HepG2 (cell line): ENCODE measurements around the gene RPL41. TPM values are rescaled to one million over a fixed set of nuclear protein-coding genes. Genes with fewer than 3 reads are reported as not detected.

Experiments
- ATAC-seq: fragments of 200-7000 bp; cut with Tn5 transposase; 3 replicates; pipeline ENCODE4 v1.9.1; 2020; ENCODE audit warnings: mild to moderate bottlenecking, moderate library complexity
- BruUV-seq: library from RNA; stranded (reverse); fragments of 400-500 nt; replicated peaks from 2 replicates; lab custom pipeline; 2021; lab: Mats Ljungman, UMichigan
- CTCF ChIA-PET: fragments of 300-600 bp; formaldehyde crosslinking; extraction: SDS; loops from one replicate; lab custom pipeline; 2021; ENCODE audit warnings: low total read pairs, inconsistent platforms, low intra/inter-chr PET ratio; lab: Yijun Ruan, JAX
- POLR2A ChIA-PET: fragments of 350-600 bp; sonication (Branson Sonifier 250); formaldehyde crosslinking; loops from one replicate; lab custom pipeline; 2020; ENCODE audit warnings: antibody characterized with exemption, inconsistent platforms; lab: Yijun Ruan, JAX
- DNase-seq: peaks from one replicate; pipeline ENCODE4 v3.0.0-alpha.2; 2015; ENCODE audit warnings: low spot score
- FAIRE-seq: peaks from 3 replicates; lab custom pipeline; 2011; peaks lifted over from hg19 to GRCh38; lab: Jason Lieb, UNC
- H2AFZ ChIP-seq: one replicate; pipeline ENCODE4 v1.6.1; 2011; ENCODE audit warnings: low read length, inconsistent platforms
- H3K27ac ChIP-seq: fragments of 300-600 bp; 3 replicates; pipeline ENCODE4 v1.8.0; 2011; ENCODE audit warnings: mixed run types, mild to moderate bottlenecking, mixed read lengths, low read length, inconsistent platforms; ENCODE audit not compliant: insufficient read depth; ENCODE audit errors: extremely low read length
- H3K27me3 ChIP-seq, 2 experiments: fragments of 200-600 bp in 1 of 2; 2 replicates in 1 of 2; 3 replicates in 1 of 2; pipeline versions ENCODE4 v1.6.0 to v1.8.0; 2011; ENCODE audit warnings: low read length in 2 of 2, mild to moderate bottlenecking in 2 of 2, moderate library complexity in 2 of 2, inconsistent platforms in 1 of 2; ENCODE audit not compliant: insufficient read depth in 2 of 2, control insufficient read depth in 1 of 2
- H3K36me3 ChIP-seq, 2 experiments: fragments of 200-600 bp in 1 of 2; replicated peaks in 1 of 2; 2 replicates in 1 of 2; 3 replicates in 1 of 2; pipeline versions ENCODE4 v1.5.1 to v1.8.0; 2011; ENCODE audit warnings: low read length in 2 of 2, inconsistent platforms in 1 of 2; ENCODE audit not compliant: insufficient read depth in 2 of 2, control insufficient read depth in 1 of 2
- H3K4me1 ChIP-seq: 2 replicates; pipeline ENCODE4 v1.5.1; 2012; ENCODE audit warnings: low read length, inconsistent platforms; ENCODE audit not compliant: insufficient read depth
- H3K4me2 ChIP-seq: 2 replicates; pipeline ENCODE4 v1.6.0; 2011; ENCODE audit warnings: low read depth, low read length, inconsistent platforms
- H3K4me3 ChIP-seq, 3 experiments: fragments of 200-600 bp in 1 of 3; sonication (generic), shearing (Covaris generic) in 1 of 3; replicated peaks in 1 of 3; 2 replicates each; pipeline ENCODE4 v1.5.1; 2011 to 2016; ENCODE audit warnings: low read length in 3 of 3, inconsistent platforms in 2 of 3, low read depth in 2 of 3, mild to moderate bottlenecking in 2 of 3, control low read depth in 1 of 3, mixed read lengths in 1 of 3; ENCODE audit not compliant: insufficient read depth in 1 of 3
- H3K79me2 ChIP-seq: one replicate; pipeline ENCODE4 v1.6.1; 2011; ENCODE audit warnings: low read length, inconsistent platforms; ENCODE audit not compliant: insufficient read depth
- H3K9ac ChIP-seq: 2 replicates; pipeline ENCODE4 v1.6.0; 2011; ENCODE audit warnings: mild to moderate bottlenecking, low read depth, low read length, inconsistent platforms; ENCODE audit not compliant: insufficient read depth
- H3K9me3 ChIP-seq: 2 replicates; pipeline ENCODE4 v1.5.1; 2012; ENCODE audit warnings: mild to moderate bottlenecking, low read length
- H4K20me1 ChIP-seq: 2 replicates; pipeline ENCODE4 v1.6.0; 2011; ENCODE audit warnings: inconsistent platforms, mild to moderate bottlenecking, low read length, moderate library complexity; ENCODE audit not compliant: insufficient read depth
- BCL3 ChIP-seq: sonication (generic); formaldehyde crosslinking; IDR thresholded peaks from 2 replicates; pipeline ENCODE4 v1.5.1; 2020; ENCODE audit warnings: mild to moderate bottlenecking, missing genetic modification reagents, moderate library complexity
- NONO ChIP-seq, 2 experiments: fragments of 450-650 bp in 1 of 2; sonication (generic) in 1 of 2; formaldehyde crosslinking in 1 of 2; IDR thresholded peaks in 1 of 2; conservative IDR thresholded peaks in 1 of 2; 2 replicates each; pipeline versions ENCODE4 v1.6.1 to v1.8.0; 2017 to 2022; ENCODE audit warnings: mild to moderate bottlenecking in 1 of 2, missing genetic modification reagents in 1 of 2, moderate library complexity in 1 of 2
- PHF21A ChIP-seq: sonication (generic); formaldehyde crosslinking; IDR thresholded peaks from 2 replicates; pipeline ENCODE4 v1.5.0; 2020; ENCODE audit warnings: mild to moderate bottlenecking, missing genetic modification reagents
- PRMT3 ChIP-seq: sonication (generic); formaldehyde crosslinking; IDR thresholded peaks from 2 replicates; pipeline ENCODE4 v1.8.1; 2022; ENCODE audit warnings: low read depth, mild to moderate bottlenecking, moderate library complexity, missing genetic modification reagents, borderline replicate concordance
- SMYD3 ChIP-seq: sonication (generic); formaldehyde crosslinking; IDR thresholded peaks from 2 replicates; pipeline ENCODE4 v1.8.1; 2023; ENCODE audit warnings: mild to moderate bottlenecking, missing genetic modification reagents
- TBX2 ChIP-seq: sonication (generic); formaldehyde crosslinking; IDR thresholded peaks from 2 replicates; pipeline ENCODE4 v1.5.0; 2020; ENCODE audit warnings: missing genetic modification reagents, mild to moderate bottlenecking, borderline replicate concordance
- ZNF790 ChIP-seq: sonication (generic); formaldehyde crosslinking; IDR thresholded peaks from 2 replicates; pipeline ENCODE4 v1.8.0; 2022; ENCODE audit warnings: missing genetic modification reagents, mild to moderate bottlenecking, borderline replicate concordance
- WGBS: methylation state at CpG from one replicate; pipeline ENCODE4 v1.1.6; 2017; ENCODE audit warnings: low lambda C conversion rate; 5-methylcytosine and 5-hydroxymethylcytosine counted together
- in situ Hi-C: cut with HindIII; loops from 2 replicates; pipeline ENCODE4 v1.10.0; 2017; ENCODE audit warnings: low pct_unique_long_range_greater_than_20kb; ENCODE audit not compliant: extremely low pct_ligation_motif_present
- intact Hi-C: fragments of 100-400 bp; cut with micrococcal nuclease; formaldehyde crosslinking; loops from one replicate; pipeline ENCODE4 v1.10.0; 2022; ENCODE audit not compliant: unreplicated experiment
- polyA plus RNA-seq, 8 experiments: library from polyadenylated mRNA; depleted of rRNA in 3 of 8; stranded (reverse) in 7 of 8; unstranded in 1 of 8; fragments of >200 nt; fragmentation: Illumina TruSeq in 4 of 8; extraction: Trizol in 4 of 8; gene quantifications; 2 replicates each; pipeline versions ENCODE4 v1.2.1 to v1.2.3, GENCODE V29; 2011 to 2016; ENCODE audit warnings: low read depth in 4 of 8, missing spikeins in 1 of 8, mixed read lengths in 1 of 8; ENCODE audit not compliant: insufficient read depth in 1 of 8
- total RNA-seq, 5 experiments: library from RNA; depleted of rRNA; stranded (reverse); fragments of >200 nt; fragmentation: Illumina TruSeq; extraction: Trizol; gene quantifications; 2 replicates each; pipeline ENCODE4 v1.2.3, GENCODE V29; 2016; ENCODE audit warnings: low read depth in 1 of 5
- TF ChIP-seq, protein P1 (sequence below): sonication (generic); formaldehyde crosslinking; IDR thresholded peaks from 2 replicates; pipeline ENCODE4 v1.5.1; 2020; ENCODE audit warnings: missing genetic modification reagents, mild to moderate bottlenecking, borderline replicate concordance
- TF ChIP-seq, protein P2 (sequence below): sonication (generic); formaldehyde crosslinking; IDR thresholded peaks from 2 replicates; pipeline ENCODE4 v1.8.0; 2023; ENCODE audit warnings: mild to moderate bottlenecking, missing genetic modification reagents
- TF ChIP-seq, protein P3 (sequence below): sonication (generic); formaldehyde crosslinking; IDR thresholded peaks from 2 replicates; pipeline ENCODE4 v1.4.0; 2020; ENCODE audit warnings: mild to moderate bottlenecking, missing genetic modification reagents

Gene RPL41
- total and polyA plus RNA-seq, 2 of the 13 experiments (the other 11 are each of a cell fraction or from before 2014, with no cell fraction given) = 4,012 to 7,670 TPM

DNA sequence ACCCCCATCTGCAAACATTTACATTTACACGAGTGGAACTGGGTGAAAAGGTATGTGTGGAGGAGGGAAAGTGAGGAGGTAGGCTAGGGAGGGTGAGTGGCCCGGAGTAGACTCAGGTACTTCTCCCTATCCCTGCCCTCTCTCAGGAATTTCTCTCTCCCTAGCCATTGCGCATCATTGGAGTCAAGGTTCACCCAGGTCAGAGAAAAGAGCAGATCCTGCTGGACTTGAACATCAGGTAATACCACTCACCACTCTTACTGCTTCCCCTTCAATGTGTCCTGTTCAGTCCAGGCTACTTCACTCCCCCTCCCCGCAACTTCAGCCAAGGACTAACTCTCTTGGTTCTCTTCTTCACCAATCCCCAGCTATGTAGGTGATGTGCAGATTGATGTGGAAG, 14.4 kb downstream of the RPL41 start:
- Histone ChIP-seq H3K4me3 (no peak overlapping the region), H2AFZ (no peak overlapping the region), H3K4me2 (0 out of 2 replicates have a peak overlapping the region, but pooled peaks have one; percentile 46), H3K79me2 (peaks cover 17% of the 10 kb centered on the region), H3K4me1 (peaks cover 34% of the 10 kb centered on the region), H3K9me3 (no peaks in the 10 kb centered on the region), H3K9ac (no peak overlapping the region), H3K27ac (no peak overlapping the region), H3K36me3 (peaks cover 17 to 38% of the 10 kb centered on the region in 2 experiments), H4K20me1 (no peaks in the 10 kb centered on the region), H3K27me3 (no peaks in the 10 kb centered on the region)
- intact Hi-C loops (no loop called here), in situ Hi-C loops (no loop called here)
- no peak for ATAC-seq
- CTCF ChIA-PET = no interaction called here
- WGBS = 69% methylated on average over 4 of the region's 4 CpGs
- no peak for TF ChIP-seq PHF21A (CRISPR knock-in tag)
- no peak for TF ChIP-seq PRMT3
- no peak for TF ChIP-seq BCL3 (CRISPR knock-in tag)
- TF ChIP-seq ZNF790 (CRISPR knock-in tag) = no peak
- TF ChIP-seq, protein P1, sequence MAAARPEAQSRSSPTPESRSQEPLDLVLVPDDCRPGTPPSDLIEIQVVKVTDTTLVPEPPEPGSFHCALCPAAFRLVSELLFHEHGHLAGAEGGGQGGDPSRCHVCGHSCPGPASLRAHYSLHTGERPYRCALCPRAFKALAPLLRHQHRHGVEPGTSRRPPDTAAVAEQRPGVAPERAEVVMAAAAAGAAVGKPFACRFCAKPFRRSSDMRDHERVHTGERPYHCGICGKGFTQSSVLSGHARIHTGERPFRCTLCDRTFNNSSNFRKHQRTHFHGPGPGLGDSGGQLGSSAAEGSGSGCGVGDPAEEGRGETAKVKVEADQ = no peak
- no peak for TF ChIP-seq NONO (IDR thresholded peaks at IDR 0.05)
- no peak for TF ChIP-seq NONO (CRISPR knock-in tag; conservative IDR thresholded peaks at IDR 0.05)
- no peak for TF ChIP-seq SMYD3 (CRISPR knock-in tag)
- TF ChIP-seq, protein P2, sequence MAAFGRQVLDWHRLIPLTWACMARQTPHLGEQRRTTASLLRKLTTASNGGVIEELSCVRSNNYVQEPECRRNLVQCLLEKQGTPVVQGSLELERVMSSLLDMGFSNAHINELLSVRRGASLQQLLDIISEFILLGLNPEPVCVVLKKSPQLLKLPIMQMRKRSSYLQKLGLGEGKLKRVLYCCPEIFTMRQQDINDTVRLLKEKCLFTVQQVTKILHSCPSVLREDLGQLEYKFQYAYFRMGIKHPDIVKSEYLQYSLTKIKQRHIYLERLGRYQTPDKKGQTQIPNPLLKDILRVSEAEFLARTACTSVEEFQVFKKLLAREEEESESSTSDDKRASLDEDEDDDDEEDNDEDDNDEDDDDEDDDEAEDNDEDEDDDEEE (CRISPR knock-in tag) = no peak
- TF ChIP-seq, protein P3, sequence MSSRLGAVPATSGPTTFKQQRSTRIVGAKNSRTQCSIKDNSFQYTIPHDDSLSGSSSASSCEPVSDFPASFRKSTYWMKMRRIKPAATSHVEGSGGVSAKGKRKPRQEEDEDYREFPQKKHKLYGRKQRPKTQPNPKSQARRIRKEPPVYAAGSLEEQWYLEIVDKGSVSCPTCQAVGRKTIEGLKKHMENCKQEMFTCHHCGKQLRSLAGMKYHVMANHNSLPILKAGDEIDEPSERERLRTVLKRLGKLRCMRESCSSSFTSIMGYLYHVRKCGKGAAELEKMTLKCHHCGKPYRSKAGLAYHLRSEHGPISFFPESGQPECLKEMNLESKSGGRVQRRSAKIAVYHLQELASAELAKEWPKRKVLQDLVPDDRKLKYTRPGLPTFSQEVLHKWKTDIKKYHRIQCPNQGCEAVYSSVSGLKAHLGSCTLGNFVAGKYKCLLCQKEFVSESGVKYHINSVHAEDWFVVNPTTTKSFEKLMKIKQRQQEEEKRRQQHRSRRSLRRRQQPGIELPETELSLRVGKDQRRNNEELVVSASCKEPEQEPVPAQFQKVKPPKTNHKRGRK (CRISPR knock-in tag) = no peak
- no peak for TF ChIP-seq TBX2
- FAIRE-seq = no peak
- no peak for DNase-seq
- POLR2A ChIA-PET = no interaction called here
- BruUV-seq = no TSS peak
